Astrocyte (in vitro differentiated cells and primary cell): ENCODE results near the gene RAPGEF2. TPM values are rescaled to one million over a fixed set of nuclear protein-coding genes. Genes with fewer than 3 reads are reported as not detected.
"Not testable (repeated sequence)": the region's sequence is repeated elsewhere in the genome, so short reads cannot be mapped to it uniquely, and the experiment has no call there.

Source experiments
- DNase-seq: peaks from one replicate; pipeline ENCODE4 v3.0.0-alpha.2; 2010; ENCODE audit warnings: low read depth
- FAIRE-seq: peaks from 2 replicates; lab custom pipeline; 2011; peaks lifted over from hg19 to GRCh38; lab: Jason Lieb, UNC
- H2AFZ ChIP-seq: 2 replicates; pipeline ENCODE4 v1.6.0; 2012; ENCODE audit warnings: low read depth, low read length, inconsistent platforms
- H3K27ac ChIP-seq: 2 replicates; pipeline ENCODE4 v1.5.1; 2011; ENCODE audit warnings: low read depth, low read length, inconsistent platforms
- H3K27me3 ChIP-seq: 2 replicates; pipeline ENCODE4 v1.6.0; 2011; ENCODE audit warnings: low read length, inconsistent platforms; ENCODE audit not compliant: insufficient read depth
- H3K36me3 ChIP-seq: 2 replicates; pipeline ENCODE4 v1.5.1; 2011; ENCODE audit warnings: low read length, inconsistent platforms; ENCODE audit not compliant: insufficient read depth
- H3K4me1 ChIP-seq: 2 replicates; pipeline ENCODE4 v1.5.1; 2011; ENCODE audit warnings: low read length, inconsistent platforms; ENCODE audit not compliant: insufficient read depth
- H3K4me2 ChIP-seq: 2 replicates; pipeline ENCODE4 v1.6.0; 2012; ENCODE audit warnings: low read length, inconsistent platforms
- H3K4me3 ChIP-seq: 2 replicates; pipeline ENCODE4 v1.5.1; 2011; ENCODE audit warnings: low read depth, mild to moderate bottlenecking, low read length, inconsistent platforms; ENCODE audit not compliant: insufficient read depth
- H3K79me2 ChIP-seq: 2 replicates; pipeline ENCODE4 v1.6.0; 2012; ENCODE audit warnings: mild to moderate bottlenecking, low read length, inconsistent platforms; ENCODE audit not compliant: insufficient read depth
- H3K9ac ChIP-seq: 2 replicates; pipeline ENCODE4 v1.6.0; 2012; ENCODE audit warnings: mild to moderate bottlenecking, low read length, inconsistent platforms
- H3K9me3 ChIP-seq: 2 replicates; pipeline ENCODE4 v1.5.1; 2012; ENCODE audit warnings: low read depth, mild to moderate bottlenecking, low read length, inconsistent platforms; ENCODE audit not compliant: insufficient read depth
- H4K20me1 ChIP-seq: 2 replicates; pipeline ENCODE4 v1.6.0; 2012; ENCODE audit warnings: low read length, inconsistent platforms; ENCODE audit not compliant: insufficient read depth
- H3K27ac Mint-ChIP-seq: one replicate; pipeline ENCODE4 v1.8.0; 2021; ENCODE audit warnings: mild to moderate bottlenecking, mixed read lengths; ENCODE audit not compliant: unreplicated experiment
- H3K27me3 Mint-ChIP-seq: one replicate; pipeline ENCODE4 v1.8.0; 2021; ENCODE audit warnings: low read depth, mixed read lengths; ENCODE audit not compliant: unreplicated experiment
- H3K36me3 Mint-ChIP-seq: one replicate; pipeline ENCODE4 v1.8.0; 2021; ENCODE audit warnings: low read depth, mixed read lengths; ENCODE audit not compliant: unreplicated experiment
- H3K4me1 Mint-ChIP-seq: one replicate; pipeline ENCODE4 v1.8.0; 2021; ENCODE audit warnings: low read depth, mixed read lengths; ENCODE audit not compliant: unreplicated experiment
- H3K4me3 Mint-ChIP-seq: one replicate; pipeline ENCODE4 v1.8.0; 2021; ENCODE audit warnings: mild to moderate bottlenecking, moderate library complexity, mixed read lengths; ENCODE audit not compliant: unreplicated experiment
- H3K9me3 Mint-ChIP-seq: one replicate; pipeline ENCODE4 v1.8.0; 2021; ENCODE audit warnings: mild to moderate bottlenecking, mixed read lengths; ENCODE audit not compliant: unreplicated experiment
- CTCF ChIP-seq: IDR thresholded peaks from 2 replicates; pipeline ENCODE4 v1.5.1; 2011; ENCODE audit warnings: low read depth, mild to moderate bottlenecking, inconsistent platforms, low read length, moderate library complexity; ENCODE audit not compliant: insufficient read depth
- EZH2 ChIP-seq: IDR thresholded peaks from 2 replicates; pipeline ENCODE4 v1.6.1; 2012; ENCODE audit warnings: mild to moderate bottlenecking, low read length, inconsistent platforms; ENCODE audit not compliant: insufficient read depth
- total RNA-seq: library from RNA; stranded (reverse); gene quantifications from 2 replicates; pipeline ENCODE4 v1.2.1, GENCODE V29; 2021

Gene RAPGEF2
- total RNA-seq, 1 donor from 2014 or later = 59.0 TPM

- H3K27ac Mint-ChIP-seq = peak overlapping the region; percentile 93
Observed at GRCh38 chr4:159248384-159249178, 145.7 kb downstream of the RAPGEF2 start.

GRCh38 chr4:159250751-159251325 is 148.0 kb downstream of the RAPGEF2 start:
- FAIRE-seq = no peak
- peaks cover 14% of the 10 kb centered on the region for H3K36me3 Mint-ChIP-seq
- Histone ChIP-seq H3K4me2 (no peak overlapping the region), H3K9ac (no peak overlapping the region), H3K27me3 (no peaks in the 10 kb centered on the region), H3K4me3 (no peak overlapping the region), H4K20me1 (no peaks in the 10 kb centered on the region), H3K27ac (no peak overlapping the region), H2AFZ (no peak overlapping the region), H3K9me3 (no peaks in the 10 kb centered on the region), H3K79me2 (peaks cover 3% of the 10 kb centered on the region), H3K36me3 (no peaks in the 10 kb centered on the region), H3K4me1 (peaks cover 10% of the 10 kb centered on the region)
- no peaks in the 10 kb centered on the region for H3K9me3 Mint-ChIP-seq
- H3K27ac Mint-ChIP-seq = no peak overlapping the region
- H3K27me3 Mint-ChIP-seq = no peaks in the 10 kb centered on the region
- DNase-seq = no peak
- no peak overlapping the region for H3K4me3 Mint-ChIP-seq
- H3K4me1 Mint-ChIP-seq = peaks cover 17% of the 10 kb centered on the region
- TF ChIP-seq EZH2 (no peak), CTCF (no peak)

More at GRCh38 chr4:159248384-159249178, 145.7 kb downstream of the RAPGEF2 start:
- peak overlapping the region; percentile 54 for H3K4me3 Mint-ChIP-seq
- Histone ChIP-seq H4K20me1 (no peaks in the 10 kb centered on the region), H3K9ac (peak overlapping the region; percentile 23), H3K36me3 (no peaks in the 10 kb centered on the region), H2AFZ (no peak overlapping the region), H3K9me3 (no peaks in the 10 kb centered on the region), H3K4me1 (peaks cover 10% of the 10 kb centered on the region), H3K4me3 (peak overlapping the region; percentile 2), H3K27me3 (no peaks in the 10 kb centered on the region), H3K27ac (no peak overlapping the region), H3K4me2 (peak overlapping the region; percentile 63), H3K79me2 (no peaks in the 10 kb centered on the region)
- peaks cover 12% of the 10 kb centered on the region for H3K36me3 Mint-ChIP-seq
- no peaks in the 10 kb centered on the region for H3K27me3 Mint-ChIP-seq
- peak; percentile 56 for DNase-seq
- H3K9me3 Mint-ChIP-seq = no peaks in the 10 kb centered on the region
- TF ChIP-seq CTCF (no peak), EZH2 (no peak)
- FAIRE-seq = peak; percentile 52
- H3K4me1 Mint-ChIP-seq = peaks cover 17% of the 10 kb centered on the region

GRCh38 chr4:159251580-159251979 is 148.7 kb downstream of the RAPGEF2 start:
- not testable (repeated sequence) for H3K27ac Mint-ChIP-seq, FAIRE-seq

More at GRCh38 chr4:159251580-159251979, 148.7 kb downstream of the RAPGEF2 start:
- not testable (repeated sequence) for H3K36me3 ChIP-seq, H3K4me1 ChIP-seq, H3K27me3 ChIP-seq, H3K4me3 Mint-ChIP-seq, H3K9me3 Mint-ChIP-seq, H3K4me2 ChIP-seq, H4K20me1 ChIP-seq, H3K27me3 Mint-ChIP-seq, H3K9me3 ChIP-seq, H3K9ac ChIP-seq, H2AFZ ChIP-seq, H3K27ac ChIP-seq, H3K79me2 ChIP-seq, DNase-seq, H3K4me3 ChIP-seq
- peaks cover 17% of the 10 kb centered on the region for H3K4me1 Mint-ChIP-seq
- peaks cover 16% of the 10 kb centered on the region for H3K36me3 Mint-ChIP-seq
